Measurements from ENCODE around the gene RIMS4. TPM values are rescaled to one million over a fixed set of nuclear protein-coding genes. Genes with fewer than 3 reads are reported as not detected.

The RIMS4 gene
- total and polyA plus RNA-seq, 9 of the 15 experiments (the other 6 are each of a cell fraction or from before 2014, with no cell fraction given) = 0.04 TPM; not detected in 8

DNA sequence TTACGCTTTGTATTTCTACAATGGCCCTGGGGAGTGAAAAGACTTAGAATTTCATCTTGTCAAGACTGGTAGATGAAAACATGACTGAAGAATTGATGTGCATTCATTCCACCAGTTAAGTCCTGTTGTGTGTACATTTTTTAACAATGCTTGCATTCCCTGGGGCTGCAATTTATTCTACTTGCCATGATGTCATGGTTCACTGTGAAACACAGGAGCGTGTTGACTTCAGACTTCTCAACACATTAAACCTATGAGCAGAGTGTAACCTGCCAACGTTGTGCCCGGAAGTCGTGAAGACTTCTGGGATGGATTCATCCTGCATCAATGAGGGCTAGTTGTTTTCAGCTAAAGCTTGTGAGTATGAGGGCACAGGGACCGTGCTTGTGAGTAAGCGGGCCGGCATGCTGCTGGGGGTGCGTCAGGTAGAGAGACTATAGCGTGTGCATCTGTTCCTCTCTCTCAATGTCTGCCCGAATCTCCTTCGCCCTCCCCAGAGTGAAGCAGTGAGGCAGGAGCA, 26.3 kb upstream of the RIMS4 start:
- ChIA-PET POLR2A (interaction anchor here (0.8 kb wide), 1 partner anchor 51 kb away, joined by 3 read pairs; no protein-coding TSS in a partner anchor), CTCF (ENCODE audit: low intra/inter-chr PET ratio) (no interaction called here)
- in situ Hi-C loops (cut with MboI) (no loop called here), intact Hi-C loops (cut with micrococcal nuclease) (no loop called here)
- Histone ChIP-seq H3K4me3 (no peak overlapping the region), H3K79me2 (ENCODE audit: control insufficient read depth, insufficient read depth, low read length) (no peaks in the 10 kb centered on the region), H3K36me3 (ENCODE audit: control insufficient read depth, insufficient read depth, low read length) (no peaks in the 10 kb centered on the region), H3K4me2 (ENCODE audit: insufficient read depth, low read length) (no peak overlapping the region), H3K9me3 (replicated peaks; ENCODE audit: control insufficient read depth, insufficient read depth, low read depth, low read length) (no peaks in the 10 kb centered on the region), H3K27ac (ENCODE audit: extremely low read depth, low read depth, low read length) (no peak overlapping the region), H3K27me3 (ENCODE audit: control insufficient read depth in 2 of 2, insufficient read depth in 2 of 2, low read length in 2 of 2) (peaks cover 25 to 39% of the 10 kb centered on the region in 2 experiments), H4K20me1 (replicated peaks; ENCODE audit: control insufficient read depth, insufficient read depth, low read length) (no peaks in the 10 kb centered on the region), H3K4me1 (replicated peaks in 1 of 2; ENCODE audit: control insufficient read depth in 2 of 2, insufficient read depth in 2 of 2, low read length in 2 of 2) (no peaks in the 10 kb centered on the region), H2AFZ (ENCODE audit: low read depth, low read length) (no peak overlapping the region), H3K9me1 (ENCODE audit: control insufficient read depth, insufficient read depth, low read length) (no peaks in the 10 kb centered on the region), H3K9ac (ENCODE audit: insufficient read depth in 1 of 2, low read depth in 2 of 2, low read length in 2 of 2) (no peak overlapping the region)
- DNase-seq (ENCODE audit: extremely low read depth in 1 of 4, low spot score in 3 of 4) = no peak
- ATAC-seq = no peak
- FAIRE-seq = no peak
- BruUV-seq (replicated peaks) = no TSS peak
- no peak for TF ChIP-seq ZNF778 (CRISPR knock-in tag; IDR thresholded peaks at IDR 0.05)
- TF ChIP-seq POU5F1 (IDR thresholded peaks at IDR 0.05; ENCODE audit: borderline replicate concordance, low read depth, low read length, partially characterized antibody) = no peak
- no peak for TF ChIP-seq ZNF324 (CRISPR knock-in tag; IDR thresholded peaks at IDR 0.05)
- no peak for TF ChIP-seq ZNF282 (CRISPR knock-in tag; IDR thresholded peaks at IDR 0.05)
- TF ChIP-seq RBM15 (IDR thresholded peaks at IDR 0.05; ENCODE audit: insufficient read depth, low read length) = no peak
- no peak for TF ChIP-seq ADNP (tag; IDR thresholded peaks at IDR 0.05)
- TF ChIP-seq ZBTB17 (CRISPR knock-in tag; IDR thresholded peaks at IDR 0.05) = no peak
- TF ChIP-seq CBFA2T3 (IDR thresholded peaks at IDR 0.05) = no peak
- no peak for TF ChIP-seq PRPF4 (IDR thresholded peaks at IDR 0.05; ENCODE audit: insufficient read depth, low read depth, low read length, poor library complexity, severe bottlenecking)
- TF ChIP-seq, protein P1, sequence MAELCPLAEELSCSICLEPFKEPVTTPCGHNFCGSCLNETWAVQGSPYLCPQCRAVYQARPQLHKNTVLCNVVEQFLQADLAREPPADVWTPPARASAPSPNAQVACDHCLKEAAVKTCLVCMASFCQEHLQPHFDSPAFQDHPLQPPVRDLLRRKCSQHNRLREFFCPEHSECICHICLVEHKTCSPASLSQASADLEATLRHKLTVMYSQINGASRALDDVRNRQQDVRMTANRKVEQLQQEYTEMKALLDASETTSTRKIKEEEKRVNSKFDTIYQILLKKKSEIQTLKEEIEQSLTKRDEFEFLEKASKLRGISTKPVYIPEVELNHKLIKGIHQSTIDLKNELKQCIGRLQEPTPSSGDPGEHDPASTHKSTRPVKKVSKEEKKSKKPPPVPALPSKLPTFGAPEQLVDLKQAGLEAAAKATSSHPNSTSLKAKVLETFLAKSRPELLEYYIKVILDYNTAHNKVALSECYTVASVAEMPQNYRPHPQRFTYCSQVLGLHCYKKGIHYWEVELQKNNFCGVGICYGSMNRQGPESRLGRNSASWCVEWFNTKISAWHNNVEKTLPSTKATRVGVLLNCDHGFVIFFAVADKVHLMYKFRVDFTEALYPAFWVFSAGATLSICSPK (IDR thresholded peaks at IDR 0.05; ENCODE audit: borderline replicate concordance) = no peak
- WGBS (ENCODE audit: insufficient coverage, low coverage, missing lambda C conversion rate) = 0% methylated on average over 12 of the region's 12 CpGs
